ENCODE measurements around the gene ENAH. TPM values are rescaled to one million over a fixed set of nuclear protein-coding genes. Genes with fewer than 3 reads are reported as not detected.

ENAH gene
- total RNA-seq, 1 experiment from 2014 or later = 100 TPM

DNA sequence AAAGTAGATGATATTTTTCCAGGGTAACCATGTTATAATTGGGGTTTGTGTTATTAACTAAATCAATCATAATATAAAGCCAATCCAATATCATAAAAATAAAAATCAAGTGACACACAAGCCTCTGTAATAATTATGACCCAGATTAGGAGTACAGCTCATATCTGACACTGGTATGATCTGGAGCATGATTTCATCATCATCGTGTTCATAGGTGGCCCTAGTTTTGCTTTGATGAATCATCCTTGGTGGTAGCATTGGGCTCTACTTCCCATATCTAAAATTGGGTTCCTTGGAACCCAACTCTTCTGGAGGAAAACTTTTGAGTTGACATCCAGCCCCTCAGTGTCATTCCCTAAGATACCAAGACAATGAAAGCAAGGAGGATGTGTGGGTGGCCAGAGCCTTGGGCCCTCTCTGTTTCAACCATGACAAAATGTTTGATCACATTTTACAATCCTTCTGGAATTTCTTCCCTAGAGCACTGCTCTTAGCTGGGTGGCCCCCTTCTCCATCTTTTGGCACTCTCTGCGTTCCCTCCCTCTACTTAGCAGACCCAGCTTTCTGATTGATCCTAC, 37.0 kb upstream of the ENAH start:
- no peaks in the 10 kb centered on the region for H3K9me3 ChIP-seq (ENCODE audit: control insufficient read depth in 1 of 2, insufficient read depth in 1 of 2, low read depth in 1 of 2, low read length in 2 of 2)
- no peak for ATAC-seq
- ChIA-PET CTCF (no interaction called here), RAD21 (ENCODE audit: low non-redundant PET in 1 of 2, low total read pairs in 2 of 2, uncharacterized antibody in 2 of 2, unreplicated experiment in 2 of 2) (no interaction called here), POLR2A (no interaction called here)
- no peak overlapping the region for H3K4me3 ChIP-seq (replicated peaks in 1 of 2; ENCODE audit: low read depth in 1 of 2, low read length in 2 of 2)
- H3K27ac ChIP-seq (ENCODE audit: low read depth, low read length) = no peak overlapping the region
- no peak overlapping the region for H2AFZ ChIP-seq (ENCODE audit: low read depth, low read length, poor library complexity, severe bottlenecking)
- no TSS peak for BruUV-seq (replicated peaks)
- no peaks in the 10 kb centered on the region for H4K20me1 ChIP-seq (ENCODE audit: insufficient read depth)
- H3K9ac ChIP-seq (ENCODE audit: low read length) = no peak overlapping the region
- no peaks in the 10 kb centered on the region; a peak in 1 of 4 replicates for H3K4me1 ChIP-seq (ENCODE audit: control insufficient read depth in 1 of 2, insufficient read depth in 2 of 2, low read length in 2 of 2)
- H3K4me2 ChIP-seq (ENCODE audit: low read length) = no peak overlapping the region
- intact Hi-C loops (cut with micrococcal nuclease) = no loop called here
- no peaks in the 10 kb centered on the region for H3K36me3 ChIP-seq (ENCODE audit: control insufficient read depth in 1 of 2, insufficient read depth in 2 of 2, low read length in 2 of 2)
- DNase-seq (ENCODE audit: low read depth, low spot score) = no peak
- H3K79me2 ChIP-seq (ENCODE audit: insufficient read depth, low read length) = no peaks in the 10 kb centered on the region
- TF ChIP-seq JUND (IDR thresholded peaks at IDR 0.05) (no peak; the same call in 1 of the 2 replicates), FOSL1 (IDR thresholded peaks at IDR 0.05; ENCODE audit: low read depth) (peak; percentile 37; the same call in 1 of the 2 replicates), EZH2 (IDR thresholded peaks at IDR 0.05) (no peak), CTCF (IDR thresholded peaks at IDR 0.05 in 2 of 3, conservative IDR thresholded peaks at IDR 0.05 in 1 of 3; ENCODE audit: borderline replicate concordance in 1 of 3, insufficient read depth in 1 of 3, low read depth in 2 of 3, low read length in 2 of 3) (no peak), CEBPB (IDR thresholded peaks at IDR 0.05; ENCODE audit: low read depth) (peak; percentile 61)
- TF ChIP-seq, protein P1, sequence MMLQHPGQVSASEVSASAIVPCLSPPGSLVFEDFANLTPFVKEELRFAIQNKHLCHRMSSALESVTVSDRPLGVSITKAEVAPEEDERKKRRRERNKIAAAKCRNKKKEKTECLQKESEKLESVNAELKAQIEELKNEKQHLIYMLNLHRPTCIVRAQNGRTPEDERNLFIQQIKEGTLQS (IDR thresholded peaks at IDR 0.05) = peak; percentile 51; the same call in 1 of the 2 replicates
- no peaks in the 10 kb centered on the region for H3K27me3 ChIP-seq (ENCODE audit: insufficient read depth, low read length)
- no peaks in the 10 kb centered on the region for H3K9me2 ChIP-seq (ENCODE audit: insufficient read depth)

GRCh38 chr1:225688345-225688744, 35.4 kb upstream of the ENAH start:
- Histone ChIP-seq H3K4me1 (ENCODE audit: control insufficient read depth in 1 of 2, insufficient read depth in 2 of 2, low read length in 2 of 2) (no peaks in the 10 kb centered on the region; a peak in 1 of 4 replicates), H3K4me3 (replicated peaks in 1 of 2; ENCODE audit: low read depth in 1 of 2, low read length in 2 of 2) (no peak overlapping the region), H2AFZ (ENCODE audit: low read depth, low read length, poor library complexity, severe bottlenecking) (no peak overlapping the region), H3K4me2 (ENCODE audit: low read length) (no peak overlapping the region), H3K9me3 (ENCODE audit: control insufficient read depth in 1 of 2, insufficient read depth in 1 of 2, low read depth in 1 of 2, low read length in 2 of 2) (no peaks in the 10 kb centered on the region), H4K20me1 (ENCODE audit: insufficient read depth) (no peaks in the 10 kb centered on the region), H3K79me2 (ENCODE audit: insufficient read depth, low read length) (no peaks in the 10 kb centered on the region), H3K9me2 (ENCODE audit: insufficient read depth) (no peaks in the 10 kb centered on the region), H3K36me3 (ENCODE audit: control insufficient read depth in 1 of 2, insufficient read depth in 2 of 2, low read length in 2 of 2) (no peaks in the 10 kb centered on the region), H3K27ac (ENCODE audit: low read depth, low read length) (no peak overlapping the region), H3K27me3 (ENCODE audit: insufficient read depth, low read length) (no peaks in the 10 kb centered on the region), H3K9ac (ENCODE audit: low read length) (no peak overlapping the region)
- ChIA-PET POLR2A (no interaction called here), CTCF (no interaction called here), RAD21 (ENCODE audit: low non-redundant PET in 1 of 2, low total read pairs in 2 of 2, uncharacterized antibody in 2 of 2, unreplicated experiment in 2 of 2) (no interaction called here)
- ATAC-seq (no peak), DNase-seq (ENCODE audit: low read depth, low spot score) (no peak)
- TF ChIP-seq, protein P1 (IDR thresholded peaks at IDR 0.05) = no peak
- TF ChIP-seq JUND (IDR thresholded peaks at IDR 0.05) (no peak), ELF1 (IDR thresholded peaks at IDR 0.05; ENCODE audit: borderline replicate concordance, low read depth) (no peak), TCF7L2 (IDR thresholded peaks at IDR 0.05; ENCODE audit: borderline replicate concordance, extremely low read depth, insufficient read depth, insufficient read length) (no peak), MAX (IDR thresholded peaks at IDR 0.05) (no peak), SIN3A (IDR thresholded peaks at IDR 0.05; ENCODE audit: low read depth) (no peak), EGR1 (IDR thresholded peaks at IDR 0.05; ENCODE audit: low read depth) (no peak), POLR2A (IDR thresholded peaks at IDR 0.05; ENCODE audit: borderline replicate concordance, extremely low read depth, insufficient read depth, insufficient read length) (no peak), CEBPB (IDR thresholded peaks at IDR 0.05; ENCODE audit: low read depth) (no peak), EZH2phosphoT487 (IDR thresholded peaks at IDR 0.05; ENCODE audit: borderline replicate concordance) (no peak)
- TF ChIP-seq, protein P2, sequence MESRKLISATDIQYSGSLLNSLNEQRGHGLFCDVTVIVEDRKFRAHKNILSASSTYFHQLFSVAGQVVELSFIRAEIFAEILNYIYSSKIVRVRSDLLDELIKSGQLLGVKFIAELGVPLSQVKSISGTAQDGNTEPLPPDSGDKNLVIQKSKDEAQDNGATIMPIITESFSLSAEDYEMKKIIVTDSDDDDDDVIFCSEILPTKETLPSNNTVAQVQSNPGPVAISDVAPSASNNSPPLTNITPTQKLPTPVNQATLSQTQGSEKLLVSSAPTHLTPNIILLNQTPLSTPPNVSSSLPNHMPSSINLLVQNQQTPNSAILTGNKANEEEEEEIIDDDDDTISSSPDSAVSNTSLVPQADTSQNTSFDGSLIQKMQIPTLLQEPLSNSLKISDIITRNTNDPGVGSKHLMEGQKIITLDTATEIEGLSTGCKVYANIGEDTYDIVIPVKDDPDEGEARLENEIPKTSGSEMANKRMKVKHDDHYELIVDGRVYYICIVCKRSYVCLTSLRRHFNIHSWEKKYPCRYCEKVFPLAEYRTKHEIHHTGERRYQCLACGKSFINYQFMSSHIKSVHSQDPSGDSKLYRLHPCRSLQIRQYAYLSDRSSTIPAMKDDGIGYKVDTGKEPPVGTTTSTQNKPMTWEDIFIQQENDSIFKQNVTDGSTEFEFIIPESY (IDR thresholded peaks at IDR 0.05; ENCODE audit: extremely low read depth, insufficient replicate concordance, low read length) = no peak
- no TSS peak for BruUV-seq (replicated peaks)
- intact Hi-C loops (cut with micrococcal nuclease) = no loop called here
